ENCODE measurements around the gene ZDHHC9.

DNA sequence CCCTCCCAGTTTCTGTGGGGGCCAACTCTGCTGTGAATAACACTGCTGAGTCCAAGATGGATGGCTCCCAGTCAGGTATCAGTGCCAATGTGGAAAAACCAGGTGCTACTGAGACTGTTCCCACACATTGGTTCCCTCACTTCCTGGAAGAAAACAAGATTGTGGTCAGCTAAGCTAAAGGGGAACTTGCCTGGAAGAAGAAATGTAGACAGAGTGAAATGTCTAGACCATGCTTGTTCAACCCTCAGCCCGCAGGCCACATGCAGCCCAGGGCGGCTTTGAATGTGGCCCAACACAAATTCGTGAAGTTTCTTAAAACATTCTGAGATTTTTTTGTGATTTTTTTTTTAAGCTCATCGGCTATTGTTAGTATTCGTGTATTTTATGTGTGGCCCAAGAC lies 33.7 kb upstream of the ZDHHC9 start:
- no peak for TF ChIP-seq EZH2 (IDR thresholded peaks at IDR 0.05; ENCODE audit: borderline replicate concordance, low read depth, low read length, severe bottlenecking)
- TF ChIP-seq, protein P1, sequence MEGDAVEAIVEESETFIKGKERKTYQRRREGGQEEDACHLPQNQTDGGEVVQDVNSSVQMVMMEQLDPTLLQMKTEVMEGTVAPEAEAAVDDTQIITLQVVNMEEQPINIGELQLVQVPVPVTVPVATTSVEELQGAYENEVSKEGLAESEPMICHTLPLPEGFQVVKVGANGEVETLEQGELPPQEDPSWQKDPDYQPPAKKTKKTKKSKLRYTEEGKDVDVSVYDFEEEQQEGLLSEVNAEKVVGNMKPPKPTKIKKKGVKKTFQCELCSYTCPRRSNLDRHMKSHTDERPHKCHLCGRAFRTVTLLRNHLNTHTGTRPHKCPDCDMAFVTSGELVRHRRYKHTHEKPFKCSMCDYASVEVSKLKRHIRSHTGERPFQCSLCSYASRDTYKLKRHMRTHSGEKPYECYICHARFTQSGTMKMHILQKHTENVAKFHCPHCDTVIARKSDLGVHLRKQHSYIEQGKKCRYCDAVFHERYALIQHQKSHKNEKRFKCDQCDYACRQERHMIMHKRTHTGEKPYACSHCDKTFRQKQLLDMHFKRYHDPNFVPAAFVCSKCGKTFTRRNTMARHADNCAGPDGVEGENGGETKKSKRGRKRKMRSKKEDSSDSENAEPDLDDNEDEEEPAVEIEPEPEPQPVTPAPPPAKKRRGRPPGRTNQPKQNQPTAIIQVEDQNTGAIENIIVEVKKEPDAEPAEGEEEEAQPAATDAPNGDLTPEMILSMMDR (IDR thresholded peaks at IDR 0.05; ENCODE audit: borderline replicate concordance, extremely low read depth, low read length, poor library complexity, severe bottlenecking), result no peak
